Loucy (cell line): ENCODE data around the gene PHACTR1.

ENCODE experiments used
- EZH2phosphoT487 ChIP-seq: fragments of 200-600 bp; IDR thresholded peaks from 2 replicates; pipeline ENCODE4 v1.6.1; 2018; ENCODE audit warnings: antibody characterized with exemption, mild to moderate bottlenecking, moderate library complexity, borderline replicate concordance
- TF ChIP-seq, protein P1 (sequence below): fragments of 200-600 bp; sonication (generic); conservative IDR thresholded peaks from 2 replicates; pipeline ENCODE4 v1.5.1; 2014; ENCODE audit warnings: mild to moderate bottlenecking, antibody characterized with exemption, low read length

GRCh38 chr6:12958052-12958706 is 241.6 kb downstream of the PHACTR1 start:
- TF ChIP-seq, protein P1, sequence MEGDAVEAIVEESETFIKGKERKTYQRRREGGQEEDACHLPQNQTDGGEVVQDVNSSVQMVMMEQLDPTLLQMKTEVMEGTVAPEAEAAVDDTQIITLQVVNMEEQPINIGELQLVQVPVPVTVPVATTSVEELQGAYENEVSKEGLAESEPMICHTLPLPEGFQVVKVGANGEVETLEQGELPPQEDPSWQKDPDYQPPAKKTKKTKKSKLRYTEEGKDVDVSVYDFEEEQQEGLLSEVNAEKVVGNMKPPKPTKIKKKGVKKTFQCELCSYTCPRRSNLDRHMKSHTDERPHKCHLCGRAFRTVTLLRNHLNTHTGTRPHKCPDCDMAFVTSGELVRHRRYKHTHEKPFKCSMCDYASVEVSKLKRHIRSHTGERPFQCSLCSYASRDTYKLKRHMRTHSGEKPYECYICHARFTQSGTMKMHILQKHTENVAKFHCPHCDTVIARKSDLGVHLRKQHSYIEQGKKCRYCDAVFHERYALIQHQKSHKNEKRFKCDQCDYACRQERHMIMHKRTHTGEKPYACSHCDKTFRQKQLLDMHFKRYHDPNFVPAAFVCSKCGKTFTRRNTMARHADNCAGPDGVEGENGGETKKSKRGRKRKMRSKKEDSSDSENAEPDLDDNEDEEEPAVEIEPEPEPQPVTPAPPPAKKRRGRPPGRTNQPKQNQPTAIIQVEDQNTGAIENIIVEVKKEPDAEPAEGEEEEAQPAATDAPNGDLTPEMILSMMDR, result no peak
- no peak for TF ChIP-seq EZH2phosphoT487
